Activated effector memory CD4-positive, alpha-beta T cell treated with anti-CD3 and anti-CD28 coated beads, Interleukin-2, amount 50 U/mL, for 16 hours (primary cell): Measurements from ENCODE around the gene TMEM89.
A peak's percentile ranks its signal among the peaks of the same experiment; 100 is the strongest.

ENCODE experiments used
- DNase-seq: peaks from one replicate; pipeline ENCODE4 v3.0.0-alpha.2; 2020

Gene TMEM89

GRCh38 chr3:48641396-48641795 is 19.8 kb upstream of the TMEM89 start:
- DNase-seq, result no peak

GRCh38 chr3:48639944-48640606 is 18.5 kb upstream of the TMEM89 start:
- no peak for DNase-seq

- no peak for DNase-seq
These were observed 15.7 kb upstream of the TMEM89 start for GRCh38 chr3:48637305-48637704.

- no peak for DNase-seq
These were observed 14.6 kb upstream of the TMEM89 start for GRCh38 chr3:48636149-48636655.

- peak; percentile 98 for DNase-seq
These were observed 13.9 kb upstream of the TMEM89 start, which contains the start of gene SLC26A6 for GRCh38 chr3:48635222-48636021. SLC26A6 (minus strand) TSS chr3:48635461; CDS start chr3:48635393, 68 bp downstream.

GRCh38 chr3:48634661-48635221 is 13.2 kb upstream of the TMEM89 start:
- peak; percentile 85 for DNase-seq

GRCh38 chr3:48633743-48634142 is 12.2 kb upstream of the TMEM89 start:
- DNase-seq, result no peak

- DNase-seq, result no peak
These were observed 11.7 kb upstream of the TMEM89 start for GRCh38 chr3:48633256-48633655.

- no peak for DNase-seq
These were observed 10.2 kb upstream of the TMEM89 start for GRCh38 chr3:48631516-48632448.

GRCh38 chr3:48630833-48631232 is 9.3 kb upstream of the TMEM89 start:
- DNase-seq, result no peak

- DNase-seq, result no peak
These were observed 8.8 kb upstream of the TMEM89 start for GRCh38 chr3:48630407-48630806.

GRCh38 chr3:48629894-48630293 is 8.3 kb upstream of the TMEM89 start:
- DNase-seq, result no peak

- no peak for DNase-seq
These were observed 6.9 kb upstream of the TMEM89 start for GRCh38 chr3:48628277-48629017.

- DNase-seq, result no peak
These were observed 4.0 kb upstream of the TMEM89 start for GRCh38 chr3:48625600-48625999.

- DNase-seq, result no peak
These were observed 3.2 kb upstream of the TMEM89 start for GRCh38 chr3:48624767-48625166.

GRCh38 chr3:48623851-48624547 is 2.4 kb upstream of the TMEM89 start:
- DNase-seq, result no peak

- no peak for DNase-seq
These were observed 1.7 kb downstream of the TMEM89 start for GRCh38 chr3:48619541-48620524.

- no peak for DNase-seq
These were observed 4.0 kb downstream of the TMEM89 start for GRCh38 chr3:48617559-48617958.

- no peak for DNase-seq
These were observed 7.5 kb downstream of the TMEM89 start for GRCh38 chr3:48614044-48614443.

GRCh38 chr3:48612309-48612708 is 9.3 kb downstream of the TMEM89 start:
- no peak for DNase-seq
